Effector memory CD4-positive, alpha-beta T cell (primary cell): ENCODE data around the gene FZD4.
A peak's percentile ranks its signal among the peaks of the same experiment; 100 is the strongest.
"Not testable (repeated sequence)": the region's sequence is repeated elsewhere in the genome, so short reads cannot be mapped to it uniquely, and the experiment has no call there.

ENCODE experiments used
- DNase-seq, 3 donors: peaks; one replicate each; pipeline ENCODE4 v3.0.0-alpha.2; 2020
- H3K27ac ChIP-seq: 2 replicates; pipeline ENCODE4 v1.7.0; 2013; ENCODE audit warnings: mild to moderate bottlenecking, low read length, moderate library complexity; ENCODE audit not compliant: insufficient read depth, poor library complexity, severe bottlenecking
- H3K27me3 ChIP-seq: replicated peaks from 2 replicates; pipeline ENCODE4 v1.7.0; 2013; ENCODE audit warnings: mild to moderate bottlenecking, low read length; ENCODE audit not compliant: insufficient read depth, control insufficient read depth, poor library complexity, severe bottlenecking
- H3K36me3 ChIP-seq: 2 replicates; pipeline ENCODE4 v1.7.0; 2013; ENCODE audit warnings: mild to moderate bottlenecking, low read length, moderate library complexity; ENCODE audit not compliant: control insufficient read depth, insufficient read depth
- H3K4me1 ChIP-seq: 2 replicates; pipeline ENCODE4 v1.7.0; 2013; ENCODE audit warnings: low read length, mild to moderate bottlenecking; ENCODE audit not compliant: control insufficient read depth, insufficient read depth, poor library complexity, severe bottlenecking
- H3K4me3 ChIP-seq: 2 replicates; pipeline ENCODE4 v1.7.0; 2013; ENCODE audit warnings: low read length, low read depth, mild to moderate bottlenecking; ENCODE audit not compliant: insufficient read depth, poor library complexity, severe bottlenecking
- H3K9me3 ChIP-seq: 2 replicates; pipeline ENCODE4 v1.7.0; 2013; ENCODE audit warnings: mild to moderate bottlenecking, low read length, moderate library complexity; ENCODE audit not compliant: control insufficient read depth
- total RNA-seq, 3 donors: gene quantifications; one replicate each; lab custom pipeline; 2026; lab: John Stamatoyannopoulos, UW

FZD4 gene
- total RNA-seq: 0.19 to 0.35 (median 0.35) reads per million in 3 donors

DNA sequence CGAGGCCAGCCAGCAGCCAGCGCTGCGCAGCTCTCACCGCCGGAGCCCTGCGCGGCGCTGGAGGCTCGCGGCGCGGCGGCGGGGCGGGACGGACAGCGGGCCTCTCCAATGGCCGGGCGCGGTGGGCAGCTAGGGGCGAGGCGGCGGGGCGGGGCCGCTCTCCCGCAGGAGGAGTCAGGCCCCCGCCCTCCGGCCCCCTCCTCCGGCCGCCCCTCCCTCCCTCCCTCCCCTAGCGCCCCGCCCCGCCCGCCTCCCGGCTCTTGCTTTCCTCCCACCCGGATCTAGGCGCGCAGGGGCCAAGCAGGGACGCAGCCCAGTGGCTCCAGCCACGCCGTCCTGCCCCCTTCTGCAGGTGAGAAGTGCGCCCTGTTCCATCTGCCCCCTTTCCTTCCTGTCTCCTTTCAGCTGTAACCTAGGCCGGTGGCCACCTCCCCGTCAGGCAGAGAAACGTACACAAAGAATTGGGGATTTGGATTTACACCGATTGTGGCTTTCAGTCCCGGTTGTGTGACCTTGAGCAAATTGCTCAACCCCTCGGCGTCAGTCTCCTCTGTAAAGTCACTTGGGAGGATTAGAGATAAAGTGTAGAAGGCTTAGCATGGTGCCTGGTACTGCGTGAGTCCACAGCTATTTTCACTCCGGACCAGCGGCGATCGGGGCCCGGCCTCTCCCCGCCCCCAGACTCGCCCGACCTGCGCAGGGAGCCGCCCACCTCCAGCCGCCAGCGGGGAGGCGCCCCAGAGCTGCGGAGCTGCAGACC, at the start of gene FZD4:
Gene FZD4 (minus strand): TSS at position 35 of the 760 bp plus-strand sequence. CDS start 310 bp downstream, outside the sequence.
- Histone ChIP-seq H3K27me3 (no peaks in the 10 kb centered on the region), H3K9me3 (no peaks in the 10 kb centered on the region), H3K36me3 (no peaks in the 10 kb centered on the region), H3K27ac (no peak within 1 kb of the TSS), H3K4me3 (peak within 1 kb of the TSS; percentile 69), H3K4me1 (peaks cover 9% of the 10 kb centered on the region)
- DNase-seq: no peak

DNA sequence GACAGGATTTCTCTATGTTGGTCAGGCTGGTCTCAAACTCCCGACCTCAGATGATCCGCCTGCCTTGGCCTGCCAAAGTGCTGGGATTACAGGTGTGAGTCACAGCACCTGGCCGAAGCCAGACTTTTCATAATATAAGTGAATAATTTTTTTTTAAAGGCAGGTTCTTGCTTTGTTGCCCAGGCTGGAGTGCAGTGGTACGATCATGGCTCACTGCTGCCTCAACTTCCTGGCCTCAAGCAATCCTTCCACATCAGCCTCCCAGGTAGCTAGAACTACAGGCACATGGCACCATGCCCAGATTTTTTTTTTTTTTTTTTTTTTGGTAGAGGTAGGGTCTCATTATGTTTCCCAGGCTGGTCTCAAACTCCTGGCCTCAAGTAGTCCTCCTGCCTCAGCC, 49.1 kb upstream of the FZD4 start:
- not testable (repeated sequence) for H3K4me1 ChIP-seq, DNase-seq, H3K27me3 ChIP-seq, H3K27ac ChIP-seq, H3K9me3 ChIP-seq, H3K4me3 ChIP-seq, H3K36me3 ChIP-seq

DNA sequence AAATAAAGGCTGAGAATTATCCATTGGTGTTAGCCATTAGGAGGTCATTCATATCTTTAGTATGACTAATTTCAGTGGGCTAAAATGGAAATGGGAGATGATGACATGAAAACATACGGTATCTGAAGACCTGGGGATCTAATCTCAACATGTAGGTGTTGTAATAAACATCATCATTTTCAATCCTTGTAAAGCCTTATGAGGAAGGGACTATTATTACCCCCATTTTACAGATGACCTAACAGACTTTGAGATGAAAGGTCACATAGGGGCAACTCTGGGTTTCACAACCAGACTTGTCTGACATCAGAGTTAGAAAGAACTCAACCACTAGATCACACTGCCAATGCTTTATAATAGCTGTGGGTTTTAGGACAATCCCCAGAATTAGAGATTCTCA, 47.7 kb upstream of the FZD4 start:
- DNase-seq: no peak
- H3K36me3 ChIP-seq: no peaks in the 10 kb centered on the region
- no peak overlapping the region for H3K4me3 ChIP-seq
- no peak overlapping the region for H3K27ac ChIP-seq
- no peaks in the 10 kb centered on the region for H3K4me1 ChIP-seq
- no peaks in the 10 kb centered on the region for H3K27me3 ChIP-seq
- H3K9me3 ChIP-seq: no peaks in the 10 kb centered on the region

DNA sequence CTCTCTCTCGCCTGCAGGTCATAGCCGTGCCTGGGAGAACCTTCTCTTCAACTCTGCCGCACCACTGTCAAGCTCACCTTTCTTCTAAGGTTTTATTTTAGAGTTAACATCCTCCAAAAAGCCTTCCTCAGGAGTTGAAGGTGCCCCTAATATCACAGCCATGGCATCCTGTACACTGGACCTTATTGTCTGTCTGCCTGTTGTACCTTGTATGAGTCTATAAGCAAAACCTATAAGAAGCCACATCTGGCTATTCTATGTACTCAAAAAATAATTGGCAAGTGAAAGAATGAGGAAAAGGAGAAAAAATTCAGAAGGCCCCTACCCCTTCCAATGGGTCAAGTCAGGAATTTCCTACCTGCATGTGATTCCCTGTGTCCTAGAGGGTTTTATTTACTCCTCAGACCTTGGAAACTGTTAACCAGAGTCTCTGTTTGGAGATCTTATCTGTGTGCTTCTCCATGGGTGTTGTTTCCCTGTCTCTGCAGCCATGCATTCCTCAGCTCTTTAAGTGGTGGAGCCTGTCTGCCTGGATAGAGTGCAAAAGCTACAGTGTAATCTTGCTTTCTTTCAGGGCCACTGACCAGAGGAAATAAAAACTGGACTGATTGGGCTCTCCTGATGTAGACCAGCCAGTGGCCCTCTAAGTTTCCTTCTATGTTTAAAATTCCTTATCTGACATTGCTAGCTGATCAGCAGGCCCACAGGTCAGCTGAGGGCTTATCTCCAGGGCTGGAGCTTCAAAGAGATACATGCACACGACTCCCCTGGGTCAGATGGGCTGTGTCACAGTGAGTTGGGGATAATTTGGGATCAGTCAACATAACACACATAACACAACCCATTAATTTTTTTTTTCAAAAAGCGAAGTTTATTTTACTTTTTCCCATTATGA, 44.9 kb upstream of the FZD4 start:
- H3K27ac ChIP-seq: no peak overlapping the region
- H3K27me3 ChIP-seq: no peaks in the 10 kb centered on the region
- H3K4me3 ChIP-seq: no peak overlapping the region
- no peaks in the 10 kb centered on the region for H3K4me1 ChIP-seq
- DNase-seq: no peak
- H3K36me3 ChIP-seq: no peaks in the 10 kb centered on the region
- H3K9me3 ChIP-seq: no peaks in the 10 kb centered on the region

DNA sequence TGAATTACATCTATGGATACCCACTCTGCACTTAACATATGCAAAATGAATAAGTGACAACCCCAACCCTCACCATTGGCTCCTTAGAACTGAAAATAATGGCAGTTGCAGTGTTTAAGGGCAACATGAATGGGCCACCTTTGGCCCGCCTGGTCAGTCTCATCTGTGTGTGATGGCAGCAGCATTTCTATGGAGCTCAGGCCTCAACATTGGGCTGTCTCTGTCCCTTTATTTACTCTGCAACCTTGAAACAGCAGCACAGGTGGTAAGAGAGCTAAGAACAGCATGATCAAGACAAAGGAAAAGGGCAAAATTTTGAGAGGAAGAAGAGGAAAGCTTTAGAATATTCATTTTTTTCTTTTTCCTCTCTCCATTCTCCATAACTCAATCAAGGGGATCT, 44.2 kb upstream of the FZD4 start:
- no peak overlapping the region for H3K4me3 ChIP-seq
- no peaks in the 10 kb centered on the region for H3K9me3 ChIP-seq
- H3K27ac ChIP-seq: no peak overlapping the region
- no peaks in the 10 kb centered on the region for H3K27me3 ChIP-seq
- no peaks in the 10 kb centered on the region for H3K4me1 ChIP-seq
- H3K36me3 ChIP-seq: no peaks in the 10 kb centered on the region
- no peak for DNase-seq

GRCh38 chr11:86996953-86997570, 41.9 kb upstream of the FZD4 start:
- Histone ChIP-seq H3K9me3 (no peaks in the 10 kb centered on the region), H3K36me3 (no peaks in the 10 kb centered on the region), H3K27ac (no peak overlapping the region), H3K27me3 (no peaks in the 10 kb centered on the region), H3K4me1 (no peaks in the 10 kb centered on the region), H3K4me3 (no peak overlapping the region)
- DNase-seq: no peak

DNA sequence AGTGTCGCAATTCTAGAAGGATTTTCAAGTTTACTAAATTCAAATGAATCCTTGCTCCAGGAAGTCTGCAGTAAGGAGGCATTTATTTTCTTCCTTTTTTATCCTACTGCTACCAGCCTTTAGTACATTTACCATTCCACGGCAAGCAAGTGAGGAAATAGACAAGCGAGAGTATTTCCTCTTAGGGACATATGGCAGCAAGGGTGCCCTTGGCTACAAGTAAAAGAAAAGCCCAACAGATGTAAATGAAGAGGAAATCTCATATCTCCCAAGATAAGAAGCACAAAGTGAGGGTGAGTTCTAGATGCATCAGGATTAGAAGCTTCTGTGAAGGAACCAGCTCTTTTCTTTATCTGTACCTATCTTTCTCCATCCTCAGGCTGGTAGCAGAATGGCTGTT, 37.8 kb upstream of the FZD4 start:
- H3K36me3 ChIP-seq: no peaks in the 10 kb centered on the region
- no peaks in the 10 kb centered on the region for H3K4me1 ChIP-seq
- H3K27me3 ChIP-seq: no peaks in the 10 kb centered on the region
- H3K4me3 ChIP-seq: no peak overlapping the region
- no peak overlapping the region for H3K27ac ChIP-seq
- DNase-seq: no peak
- H3K9me3 ChIP-seq: no peaks in the 10 kb centered on the region

- not testable (repeated sequence) for H3K9me3 ChIP-seq, DNase-seq, H3K4me1 ChIP-seq, H3K27me3 ChIP-seq, H3K4me3 ChIP-seq, H3K36me3 ChIP-seq, H3K27ac ChIP-seq
Observed at GRCh38 chr11:86992340-86992739, 37.1 kb upstream of the FZD4 start.

GRCh38 chr11:86991341-86991740, 36.1 kb upstream of the FZD4 start:
- H3K27ac ChIP-seq: no peak overlapping the region
- no peaks in the 10 kb centered on the region for H3K36me3 ChIP-seq
- no peaks in the 10 kb centered on the region for H3K9me3 ChIP-seq
- no peak for DNase-seq
- H3K27me3 ChIP-seq: no peaks in the 10 kb centered on the region
- H3K4me3 ChIP-seq: no peak overlapping the region
- H3K4me1 ChIP-seq: no peaks in the 10 kb centered on the region

GRCh38 chr11:86990515-86990914, 35.3 kb upstream of the FZD4 start:
- no peak for DNase-seq
- Histone ChIP-seq H3K4me3 (no peak overlapping the region), H3K4me1 (no peaks in the 10 kb centered on the region), H3K36me3 (no peaks in the 10 kb centered on the region), H3K27ac (no peak overlapping the region), H3K9me3 (no peaks in the 10 kb centered on the region), H3K27me3 (no peaks in the 10 kb centered on the region)
